Measurements from ENCODE around the gene CCDC60. TPM values are rescaled to one million over a fixed set of nuclear protein-coding genes. Genes with fewer than 3 reads are reported as not detected.

The CCDC60 gene
- total and polyA plus RNA-seq, 2 of the 13 experiments (the other 11 are each of a cell fraction or from before 2014, with no cell fraction given) = not detected

GRCh38 chr12:119486599-119487154 is 152.1 kb downstream of the CCDC60 start (continued):
- TF ChIP-seq, protein P1, sequence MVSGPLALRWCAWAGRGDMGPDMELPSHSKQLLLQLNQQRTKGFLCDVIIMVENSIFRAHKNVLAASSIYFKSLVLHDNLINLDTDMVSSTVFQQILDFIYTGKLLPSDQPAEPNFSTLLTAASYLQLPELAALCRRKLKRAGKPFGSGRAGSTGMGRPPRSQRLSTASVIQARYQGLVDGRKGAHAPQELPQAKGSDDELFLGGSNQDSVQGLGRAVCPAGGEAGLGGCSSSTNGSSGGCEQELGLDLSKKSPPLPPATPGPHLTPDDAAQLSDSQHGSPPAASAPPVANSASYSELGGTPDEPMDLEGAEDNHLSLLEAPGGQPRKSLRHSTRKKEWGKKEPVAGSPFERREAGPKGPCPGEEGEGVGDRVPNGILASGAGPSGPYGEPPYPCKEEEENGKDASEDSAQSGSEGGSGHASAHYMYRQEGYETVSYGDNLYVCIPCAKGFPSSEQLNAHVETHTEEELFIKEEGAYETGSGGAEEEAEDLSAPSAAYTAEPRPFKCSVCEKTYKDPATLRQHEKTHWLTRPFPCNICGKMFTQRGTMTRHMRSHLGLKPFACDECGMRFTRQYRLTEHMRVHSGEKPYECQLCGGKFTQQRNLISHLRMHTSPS (CRISPR knock-in tag; IDR thresholded peaks at IDR 0.05; ENCODE audit: low read depth) = no peak
- TF ChIP-seq ZNF790 (CRISPR knock-in tag; IDR thresholded peaks at IDR 0.05; ENCODE audit: borderline replicate concordance) = no peak
- TF ChIP-seq, protein P2, sequence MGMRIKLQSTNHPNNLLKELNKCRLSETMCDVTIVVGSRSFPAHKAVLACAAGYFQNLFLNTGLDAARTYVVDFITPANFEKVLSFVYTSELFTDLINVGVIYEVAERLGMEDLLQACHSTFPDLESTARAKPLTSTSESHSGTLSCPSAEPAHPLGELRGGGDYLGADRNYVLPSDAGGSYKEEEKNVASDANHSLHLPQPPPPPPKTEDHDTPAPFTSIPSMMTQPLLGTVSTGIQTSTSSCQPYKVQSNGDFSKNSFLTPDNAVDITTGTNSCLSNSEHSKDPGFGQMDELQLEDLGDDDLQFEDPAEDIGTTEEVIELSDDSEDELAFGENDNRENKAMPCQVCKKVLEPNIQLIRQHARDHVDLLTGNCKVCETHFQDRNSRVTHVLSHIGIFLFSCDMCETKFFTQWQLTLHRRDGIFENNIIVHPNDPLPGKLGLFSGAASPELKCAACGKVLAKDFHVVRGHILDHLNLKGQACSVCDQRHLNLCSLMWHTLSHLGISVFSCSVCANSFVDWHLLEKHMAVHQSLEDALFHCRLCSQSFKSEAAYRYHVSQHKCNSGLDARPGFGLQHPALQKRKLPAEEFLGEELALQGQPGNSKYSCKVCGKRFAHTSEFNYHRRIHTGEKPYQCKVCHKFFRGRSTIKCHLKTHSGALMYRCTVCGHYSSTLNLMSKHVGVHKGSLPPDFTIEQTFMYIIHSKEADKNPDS (CRISPR knock-in tag; IDR thresholded peaks at IDR 0.05) = no peak

- in situ Hi-C loops (cut with HindIII; ENCODE audit: extremely low pct_ligation_motif_present, low pct_unique_long_range_greater_than_20kb) (no loop called here), intact Hi-C loops (cut with micrococcal nuclease; ENCODE audit: unreplicated experiment) (no loop called here)
- H3K9me3 ChIP-seq (ENCODE audit: low read length) = no peaks in the 10 kb centered on the region
- ChIA-PET POLR2A (no interaction called here), CTCF (ENCODE audit: low intra/inter-chr PET ratio, low total read pairs) (no interaction called here)
- H3K4me3 ChIP-seq (replicated peaks in 1 of 3; ENCODE audit: insufficient read depth in 1 of 3, low read depth in 2 of 3, low read length in 3 of 3) = no peak overlapping the region
- no peaks in the 10 kb centered on the region for H3K36me3 ChIP-seq (replicated peaks in 1 of 2; ENCODE audit: control insufficient read depth in 1 of 2, insufficient read depth in 2 of 2, low read length in 2 of 2)
- no peaks in the 10 kb centered on the region for H3K79me2 ChIP-seq (ENCODE audit: insufficient read depth, low read length)
- BruUV-seq (replicated peaks) = no TSS peak
- peaks cover 0 to 18% of the 10 kb centered on the region in 2 experiments; a peak in 3 of 5 replicates for H3K27me3 ChIP-seq (ENCODE audit: control insufficient read depth in 1 of 2, insufficient read depth in 2 of 2, low read length in 2 of 2)
- no peak overlapping the region for H3K4me2 ChIP-seq (ENCODE audit: low read depth, low read length)
- H3K9ac ChIP-seq (ENCODE audit: insufficient read depth, low read depth, low read length) = no peak overlapping the region
- no peaks in the 10 kb centered on the region for H4K20me1 ChIP-seq (ENCODE audit: insufficient read depth, low read length)
- no peak overlapping the region for H3K27ac ChIP-seq (ENCODE audit: extremely low read length, insufficient read depth, low read length)
- no peak overlapping the region for H2AFZ ChIP-seq (ENCODE audit: low read length)
- ATAC-seq (no peak), FAIRE-seq (no peak), DNase-seq (ENCODE audit: low spot score) (no peak)
- 12% methylated on average over 5 of the region's 5 CpGs for WGBS (ENCODE audit: low lambda C conversion rate)
- H3K4me1 ChIP-seq (ENCODE audit: insufficient read depth, low read length) = no peaks in the 10 kb centered on the region
- TF ChIP-seq, protein P3, sequence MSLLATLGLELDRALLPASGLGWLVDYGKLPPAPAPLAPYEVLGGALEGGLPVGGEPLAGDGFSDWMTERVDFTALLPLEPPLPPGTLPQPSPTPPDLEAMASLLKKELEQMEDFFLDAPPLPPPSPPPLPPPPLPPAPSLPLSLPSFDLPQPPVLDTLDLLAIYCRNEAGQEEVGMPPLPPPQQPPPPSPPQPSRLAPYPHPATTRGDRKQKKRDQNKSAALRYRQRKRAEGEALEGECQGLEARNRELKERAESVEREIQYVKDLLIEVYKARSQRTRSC (CRISPR knock-in tag; IDR thresholded peaks at IDR 0.05; ENCODE audit: low read depth) = no peak
- TF ChIP-seq MEIS1 (CRISPR knock-in tag; IDR thresholded peaks at IDR 0.05; ENCODE audit: borderline replicate concordance) = no peak
- no peak for TF ChIP-seq TCF12 (IDR thresholded peaks at IDR 0.05)
- TF ChIP-seq TCF12 (CRISPR knock-in tag; IDR thresholded peaks at IDR 0.05) = no peak
- TF ChIP-seq HBP1 (CRISPR knock-in tag; IDR thresholded peaks at IDR 0.05; ENCODE audit: low read depth) = no peak
- no peak for TF ChIP-seq ZBTB25 (CRISPR knock-in tag; IDR thresholded peaks at IDR 0.05)
- TF ChIP-seq CCDC6 (CRISPR knock-in tag; IDR thresholded peaks at IDR 0.05) = no peak
- no peak for TF ChIP-seq HOXA7 (CRISPR knock-in tag; IDR thresholded peaks at IDR 0.05)
- TF ChIP-seq ZNF335 (CRISPR knock-in tag; IDR thresholded peaks at IDR 0.05) = no peak
- no peak for TF ChIP-seq ZNF616 (CRISPR knock-in tag; IDR thresholded peaks at IDR 0.05; ENCODE audit: low read depth)
- TF ChIP-seq KLF15 (CRISPR knock-in tag; IDR thresholded peaks at IDR 0.05; ENCODE audit: borderline replicate concordance) = no peak
- TF ChIP-seq ZNF354B (CRISPR knock-in tag; IDR thresholded peaks at IDR 0.05) = no peak
- TF ChIP-seq HDAC1 (CRISPR knock-in tag; IDR thresholded peaks at IDR 0.05) = no peak
- TF ChIP-seq ZNF7 (CRISPR knock-in tag; IDR thresholded peaks at IDR 0.05) = no peak
These were observed 157.3 kb downstream of the CCDC60 start for GRCh38 chr12:119491814-119492213.
